Peyer's patch (tissue), 4 donors: ENCODE results near the gene SLC39A11. TPM values are rescaled to one million over a fixed set of nuclear protein-coding genes. Genes with fewer than 3 reads are reported as not detected.

Experiments
- DNase-seq, 3 donors: peaks; one replicate each; pipeline ENCODE4 v3.0.0-alpha.2; 2017 to 2019
- H3K27ac ChIP-seq, 4 donors: fragments of 200-600 bp; sonication (generic); one replicate each; pipeline ENCODE4 v1.5.1; 2016 to 2019
- H3K27me3 ChIP-seq, 2 donors: fragments of 200-600 bp; sonication (generic); one replicate each; pipeline ENCODE4 v1.5.1; 2019
- H3K36me3 ChIP-seq, 3 donors: fragments of 200-600 bp; sonication (generic); one replicate each; pipeline ENCODE4 v1.5.1; 2016 to 2019
- H3K4me1 ChIP-seq, 4 donors: fragments of 200-600 bp; sonication (generic); one replicate each; pipeline ENCODE4 v1.5.1; 2016 to 2019
- H3K4me3 ChIP-seq, 4 donors: fragments of 200-600 bp; sonication (generic); 1 replicate in 3 of 4; 2 replicates in 1 of 4; pipeline ENCODE4 v1.5.1; 2016 to 2019; ENCODE audit warnings: mild to moderate bottlenecking in 1 of 4
- H3K9me3 ChIP-seq, 4 donors: fragments of 200-600 bp; sonication (generic); one replicate each; pipeline ENCODE4 v1.5.1; 2016 to 2019; ENCODE audit warnings: mild to moderate bottlenecking in 1 of 4
- POLR2A ChIP-seq, 2 donors: fragments of 450-650 bp; IDR thresholded peaks; one replicate each; pipeline ENCODE4 v1.5.1; 2017; ENCODE audit warnings: antibody characterized with exemption in 2 of 2, mild to moderate bottlenecking in 2 of 2, moderate library complexity in 2 of 2
- total RNA-seq, 4 donors: library from RNA; depleted of rRNA; stranded (reverse); fragments of >200 nt; gene quantifications; one replicate each; pipeline ENCODE4 v1.1.0, GENCODE V29; 2016
- TF ChIP-seq, protein P1 (sequence below), 6 experiments: fragments of 450-650 bp in 4 of 6; fragments of 200-600 bp in 2 of 6; sonication (generic) in 1 of 6; IDR thresholded peaks; one replicate each; pipeline ENCODE4 v1.5.1; 2017 to 2019; ENCODE audit warnings: antibody characterized with exemption in 6 of 6, mild to moderate bottlenecking in 3 of 6, moderate library complexity in 1 of 6

Gene SLC39A11
- total RNA-seq, 4 donors from 2014 or later, result 39.9 to 91.6 (median 45.7) TPM

DNA sequence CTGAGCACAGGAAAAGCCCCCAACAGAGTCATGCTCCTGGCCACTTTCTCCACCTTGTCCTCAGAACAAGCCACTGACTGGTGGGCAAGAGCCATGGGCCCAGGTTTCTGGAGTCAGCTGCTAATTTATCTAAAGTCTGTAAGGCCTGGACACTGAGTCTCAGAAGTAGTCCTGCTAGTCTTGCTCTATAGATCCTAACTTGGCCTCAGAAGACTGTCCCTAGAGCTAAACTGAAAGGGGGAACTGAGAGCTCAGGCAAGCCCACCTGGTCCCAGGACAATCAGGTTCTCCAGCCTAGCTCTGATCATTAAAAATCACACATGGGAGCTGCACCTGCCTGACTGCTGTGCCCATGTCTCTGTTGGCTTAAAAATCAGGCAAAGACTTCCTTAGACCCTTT is 485.8 kb downstream of the SLC39A11 start:
- Histone ChIP-seq H3K36me3 (no peaks in the 10 kb centered on the region), H3K27ac (no peak overlapping the region), H3K4me3 (no peak overlapping the region), H3K9me3 (peaks cover 0 to 3% (median 0%) of the 10 kb centered on the region in 4 donors), H3K4me1 (peaks cover 0 to 14% (median 0%) of the 10 kb centered on the region in 4 donors), H3K27me3 (no peaks in the 10 kb centered on the region)
- no peak for TF ChIP-seq POLR2A (IDR thresholded peaks at IDR 0.05)
- TF ChIP-seq, protein P1, sequence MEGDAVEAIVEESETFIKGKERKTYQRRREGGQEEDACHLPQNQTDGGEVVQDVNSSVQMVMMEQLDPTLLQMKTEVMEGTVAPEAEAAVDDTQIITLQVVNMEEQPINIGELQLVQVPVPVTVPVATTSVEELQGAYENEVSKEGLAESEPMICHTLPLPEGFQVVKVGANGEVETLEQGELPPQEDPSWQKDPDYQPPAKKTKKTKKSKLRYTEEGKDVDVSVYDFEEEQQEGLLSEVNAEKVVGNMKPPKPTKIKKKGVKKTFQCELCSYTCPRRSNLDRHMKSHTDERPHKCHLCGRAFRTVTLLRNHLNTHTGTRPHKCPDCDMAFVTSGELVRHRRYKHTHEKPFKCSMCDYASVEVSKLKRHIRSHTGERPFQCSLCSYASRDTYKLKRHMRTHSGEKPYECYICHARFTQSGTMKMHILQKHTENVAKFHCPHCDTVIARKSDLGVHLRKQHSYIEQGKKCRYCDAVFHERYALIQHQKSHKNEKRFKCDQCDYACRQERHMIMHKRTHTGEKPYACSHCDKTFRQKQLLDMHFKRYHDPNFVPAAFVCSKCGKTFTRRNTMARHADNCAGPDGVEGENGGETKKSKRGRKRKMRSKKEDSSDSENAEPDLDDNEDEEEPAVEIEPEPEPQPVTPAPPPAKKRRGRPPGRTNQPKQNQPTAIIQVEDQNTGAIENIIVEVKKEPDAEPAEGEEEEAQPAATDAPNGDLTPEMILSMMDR (IDR thresholded peaks at IDR 0.05), result no peak
- DNase-seq, result no peak

- H3K9me3 ChIP-seq, result peaks cover 0 to 3% (median 0%) of the 10 kb centered on the region in 4 donors
- peaks cover 0 to 14% (median 0%) of the 10 kb centered on the region in 4 donors for H3K4me1 ChIP-seq
- no peak for TF ChIP-seq POLR2A (IDR thresholded peaks at IDR 0.05)
- TF ChIP-seq, protein P1 (IDR thresholded peaks at IDR 0.05), result no peak
- H3K36me3 ChIP-seq, result no peaks in the 10 kb centered on the region
- H3K4me3 ChIP-seq, result no peak overlapping the region
- no peaks in the 10 kb centered on the region for H3K27me3 ChIP-seq
- no peak for DNase-seq
- H3K27ac ChIP-seq, result no peak overlapping the region
Measured at GRCh38 chr17:72605543-72605942, 486.9 kb downstream of the SLC39A11 start.

- TF ChIP-seq, protein P1 (IDR thresholded peaks at IDR 0.05), result no peak
- no peak for TF ChIP-seq POLR2A (IDR thresholded peaks at IDR 0.05)
- H3K27ac ChIP-seq, result no peak overlapping the region
- no peak for DNase-seq
- no peaks in the 10 kb centered on the region for H3K27me3 ChIP-seq
- H3K4me3 ChIP-seq, result no peak overlapping the region
- H3K4me1 ChIP-seq, result peaks cover 0 to 8% (median 0%) of the 10 kb centered on the region in 4 donors
- H3K36me3 ChIP-seq, result no peaks in the 10 kb centered on the region
- peaks cover 0 to 3% (median 0%) of the 10 kb centered on the region in 4 donors for H3K9me3 ChIP-seq
Measured at GRCh38 chr17:72604518-72604917, 488.0 kb downstream of the SLC39A11 start.

DNA sequence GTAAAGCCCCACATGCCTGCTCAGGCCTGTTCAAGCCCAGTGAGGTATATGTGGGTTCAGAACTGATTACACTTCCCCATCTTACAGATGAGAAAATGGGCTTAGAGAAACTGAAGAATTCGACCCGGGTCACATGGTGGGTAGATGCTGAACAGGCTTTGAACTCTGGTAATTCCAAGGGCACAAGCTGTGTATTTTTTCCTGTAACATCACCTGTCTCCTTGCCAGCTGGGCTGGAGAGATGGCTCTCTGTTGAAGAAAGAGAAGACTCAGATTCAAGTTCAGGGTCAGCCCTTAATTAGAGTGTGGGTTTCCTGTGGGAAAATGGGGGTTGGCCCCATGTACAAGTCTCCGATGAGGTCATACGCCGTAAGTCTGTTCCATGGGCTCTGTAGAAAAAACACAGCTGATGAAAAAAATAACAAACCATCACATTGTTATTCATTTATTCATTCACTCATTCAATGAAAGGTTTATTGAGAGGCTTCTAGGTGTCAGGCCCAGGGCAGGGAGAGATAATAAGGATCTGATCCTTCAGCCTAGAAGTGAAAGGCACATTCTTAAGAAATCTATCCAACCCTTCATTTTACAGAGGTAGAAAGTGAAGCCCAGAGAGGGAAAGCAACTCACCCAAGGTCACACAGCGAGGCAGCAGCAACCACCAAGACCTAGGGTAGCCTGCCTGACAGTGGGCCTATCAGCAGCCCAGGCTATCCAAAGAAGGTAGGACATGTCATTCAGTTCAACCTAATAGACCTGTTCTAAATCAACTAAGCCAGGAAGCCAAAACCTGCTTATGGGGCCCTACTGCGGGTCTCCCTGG is 488.9 kb downstream of the SLC39A11 start:
- H3K27ac ChIP-seq, result no peak overlapping the region
- no peak for TF ChIP-seq POLR2A (IDR thresholded peaks at IDR 0.05)
- peaks cover 0 to 8% (median 0%) of the 10 kb centered on the region in 4 donors for H3K4me1 ChIP-seq
- H3K9me3 ChIP-seq, result peaks cover 0 to 3% (median 0%) of the 10 kb centered on the region in 4 donors
- H3K27me3 ChIP-seq, result no peaks in the 10 kb centered on the region
- DNase-seq, result no peak
- H3K36me3 ChIP-seq, result no peaks in the 10 kb centered on the region
- no peak overlapping the region for H3K4me3 ChIP-seq

- DNase-seq, result no peak
- Histone ChIP-seq H3K27ac (no peak overlapping the region), H3K4me1 (peaks cover 0 to 8% (median 0%) of the 10 kb centered on the region in 4 donors), H3K27me3 (no peaks in the 10 kb centered on the region), H3K4me3 (no peak overlapping the region), H3K36me3 (no peaks in the 10 kb centered on the region), H3K9me3 (peaks cover 0 to 3% (median 0%) of the 10 kb centered on the region in 4 donors)
- TF ChIP-seq POLR2A (IDR thresholded peaks at IDR 0.05), result no peak
- TF ChIP-seq, protein P1 (IDR thresholded peaks at IDR 0.05), result no peak
Measured at GRCh38 chr17:72602517-72603419, 489.7 kb downstream of the SLC39A11 start.
